Immature natural killer cell (primary cell): ENCODE data around the gene MMP15. TPM values are rescaled to one million over a fixed set of nuclear protein-coding genes. Genes with fewer than 3 reads are reported as not detected.
"Not testable (repeated sequence)": the region's sequence is repeated elsewhere in the genome, so short reads cannot be mapped to it uniquely, and the experiment has no call there.

ENCODE experiments used
- DNase-seq, 3 donors: peaks; one replicate each; pipeline ENCODE4 v3.0.0; 2022; ENCODE audit warnings: mixed read lengths in 1 of 3
- H3K27ac Mint-ChIP-seq, 6 donors: one replicate each; pipeline ENCODE4 v1.8.0; 2020; ENCODE audit warnings: mixed read lengths in 6 of 6, mild to moderate bottlenecking in 5 of 6, inconsistent platforms in 4 of 6, moderate library complexity in 3 of 6
- H3K27me3 Mint-ChIP-seq, 3 donors: one replicate each; pipeline ENCODE4 v1.8.0; 2020 to 2021; ENCODE audit warnings: low read depth in 3 of 3, mild to moderate bottlenecking in 3 of 3, mixed read lengths in 3 of 3, moderate library complexity in 3 of 3, inconsistent platforms in 1 of 3
- H3K36me3 Mint-ChIP-seq, 3 donors: one replicate each; pipeline ENCODE4 v1.8.0; 2020; ENCODE audit warnings: mixed read lengths in 3 of 3, inconsistent platforms in 2 of 3, mild to moderate bottlenecking in 2 of 3
- H3K4me1 Mint-ChIP-seq, 2 donors: one replicate each; pipeline ENCODE4 v1.8.0; 2020; ENCODE audit warnings: inconsistent platforms in 2 of 2, mild to moderate bottlenecking in 2 of 2, mixed read lengths in 2 of 2, moderate library complexity in 1 of 2
- H3K4me3 Mint-ChIP-seq, 5 donors: one replicate each; pipeline ENCODE4 v1.8.0; 2020; ENCODE audit warnings: mild to moderate bottlenecking in 5 of 5, mixed read lengths in 5 of 5, inconsistent platforms in 3 of 5, moderate library complexity in 3 of 5
- H3K9me3 Mint-ChIP-seq, 6 donors: one replicate each; pipeline ENCODE4 v1.8.0; 2020; ENCODE audit warnings: mild to moderate bottlenecking in 6 of 6, mixed read lengths in 6 of 6, inconsistent platforms in 4 of 6, moderate library complexity in 3 of 6
- polyA plus RNA-seq, 3 donors: library from polyadenylated mRNA; unstranded; fragments of 300-500 nt; fragmentation: Illumina TruSeq; gene quantifications; one replicate each; pipeline ENCODE4 v1.2.3, GENCODE V29; 2021

Gene MMP15
- polyA plus RNA-seq, 3 donors from 2014 or later, result 0.04 TPM; not detected in 2

DNA sequence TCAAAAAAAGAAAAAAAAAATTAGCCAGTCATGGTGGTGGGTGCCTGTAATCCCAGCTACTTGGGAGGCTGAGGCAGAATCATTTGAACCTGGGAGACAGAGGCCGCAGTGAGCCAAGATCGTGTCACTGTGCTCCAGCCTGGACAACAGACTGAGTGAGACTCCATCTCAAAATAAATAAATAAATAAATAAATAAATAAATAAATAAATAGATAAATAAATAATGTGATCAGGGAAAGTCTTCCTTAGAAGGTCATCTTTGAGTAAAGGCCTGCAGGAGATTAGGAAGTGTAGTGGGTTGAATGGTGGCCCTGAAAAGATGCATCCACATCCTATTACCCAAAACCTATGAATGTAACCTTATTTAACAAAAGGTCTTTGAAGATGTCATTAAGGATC, 47.5 kb downstream of the MMP15 start:
- not testable (repeated sequence) for H3K4me1 Mint-ChIP-seq, H3K9me3 Mint-ChIP-seq, H3K36me3 Mint-ChIP-seq, H3K27ac Mint-ChIP-seq, DNase-seq, H3K27me3 Mint-ChIP-seq, H3K4me3 Mint-ChIP-seq

DNA sequence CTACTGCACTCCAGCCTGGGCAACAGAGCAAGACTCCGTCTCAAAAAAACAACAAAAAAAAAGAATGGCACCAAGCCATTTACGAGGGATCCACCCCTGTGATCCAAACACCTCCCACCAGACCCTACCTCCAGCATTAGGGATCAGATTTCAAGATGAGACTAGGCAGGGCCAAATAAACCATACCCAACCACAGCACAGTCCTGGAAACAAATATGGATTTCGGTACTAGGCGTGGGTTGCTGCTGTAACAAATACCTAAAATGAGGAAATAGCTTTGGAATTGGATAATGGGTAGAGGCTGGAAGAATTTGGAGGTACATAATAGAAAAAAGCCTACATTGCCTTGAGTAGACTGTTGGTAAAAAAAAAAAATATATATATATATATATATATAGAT, 49.1 kb downstream of the MMP15 start:
- no peak for DNase-seq
- no peaks in the 10 kb centered on the region for H3K36me3 Mint-ChIP-seq
- H3K4me3 Mint-ChIP-seq, result no peak overlapping the region
- no peaks in the 10 kb centered on the region for H3K9me3 Mint-ChIP-seq
- no peak overlapping the region for H3K27ac Mint-ChIP-seq
- no peaks in the 10 kb centered on the region for H3K4me1 Mint-ChIP-seq
- peaks cover 0 to 13% (median 5%) of the 10 kb centered on the region in 3 donors for H3K27me3 Mint-ChIP-seq

DNA sequence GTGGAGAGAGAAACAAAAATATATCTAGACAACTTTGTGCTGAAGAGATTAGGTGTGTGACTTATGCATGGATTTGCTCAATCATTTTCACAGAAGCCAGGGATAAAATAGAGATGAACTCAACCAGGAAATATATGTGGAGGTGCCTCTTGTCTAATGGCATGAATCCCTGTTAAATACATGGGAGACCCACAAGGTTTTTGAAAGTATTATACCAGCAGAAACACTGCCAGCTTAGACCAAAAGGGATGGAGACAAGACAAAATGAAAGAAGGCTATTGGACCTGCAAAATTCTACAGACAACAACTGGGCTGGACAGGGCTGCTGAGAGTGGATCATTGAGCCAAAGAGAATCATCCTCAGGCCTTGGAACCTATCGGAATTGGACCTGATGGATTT, 51.0 kb downstream of the MMP15 start:
- no peak overlapping the region for H3K4me3 Mint-ChIP-seq
- no peaks in the 10 kb centered on the region for H3K36me3 Mint-ChIP-seq
- H3K27ac Mint-ChIP-seq, result no peak overlapping the region
- no peaks in the 10 kb centered on the region for H3K4me1 Mint-ChIP-seq
- H3K9me3 Mint-ChIP-seq, result no peaks in the 10 kb centered on the region
- no peak for DNase-seq
- peaks cover 0 to 13% (median 5%) of the 10 kb centered on the region in 3 donors for H3K27me3 Mint-ChIP-seq

DNA sequence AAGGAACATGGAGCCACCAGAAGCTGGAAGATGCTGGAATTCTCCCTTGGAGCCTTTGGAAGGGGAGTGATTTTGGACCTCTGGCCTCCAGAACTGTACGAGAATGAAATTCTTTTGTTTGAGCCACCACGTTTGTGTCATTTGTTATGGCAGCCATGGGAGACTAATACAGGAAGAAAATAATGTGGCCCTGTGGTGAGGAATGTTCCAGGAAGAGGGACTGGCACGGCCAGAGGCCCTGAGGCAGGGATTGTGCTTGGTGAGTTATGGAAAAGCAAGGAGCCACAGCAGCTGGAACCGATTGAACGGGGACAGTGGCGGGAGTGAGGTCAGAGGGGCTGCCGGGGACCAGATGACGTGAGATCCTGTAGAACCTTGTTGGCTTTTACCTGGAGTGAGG, 52.2 kb downstream of the MMP15 start:
- peaks cover 2 to 13% (median 6%) of the 10 kb centered on the region in 3 donors for H3K27me3 Mint-ChIP-seq
- H3K4me1 Mint-ChIP-seq, result no peaks in the 10 kb centered on the region
- no peak for DNase-seq
- H3K27ac Mint-ChIP-seq, result peak overlapping the region in 1 of 6 donors; percentile 2
- no peaks in the 10 kb centered on the region for H3K9me3 Mint-ChIP-seq
- H3K4me3 Mint-ChIP-seq, result no peak overlapping the region
- no peaks in the 10 kb centered on the region for H3K36me3 Mint-ChIP-seq

DNA sequence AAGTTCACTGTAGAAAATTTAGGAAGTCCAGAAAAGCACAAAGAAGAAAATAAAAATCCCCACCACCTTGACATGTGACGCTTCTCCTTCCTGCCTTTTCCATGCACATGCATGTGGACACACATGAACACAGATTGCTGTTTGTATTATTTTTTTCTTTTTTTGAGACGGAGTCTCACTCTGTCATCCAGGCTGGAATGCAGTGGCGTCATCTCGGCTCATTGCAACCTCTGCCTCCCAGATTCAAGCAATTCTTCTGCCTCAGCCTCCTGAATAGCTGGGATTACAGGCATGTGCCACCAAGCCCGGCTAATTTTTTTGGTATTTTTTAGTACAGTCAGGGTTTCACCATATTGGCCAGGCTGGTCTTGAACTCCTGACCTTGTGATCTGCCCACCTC, 55.1 kb downstream of the MMP15 start:
- not testable (repeated sequence) for H3K9me3 Mint-ChIP-seq, DNase-seq, H3K4me1 Mint-ChIP-seq, H3K27ac Mint-ChIP-seq, H3K4me3 Mint-ChIP-seq, H3K36me3 Mint-ChIP-seq
- H3K27me3 Mint-ChIP-seq, result peaks cover 2 to 12% (median 6%) of the 10 kb centered on the region in 3 donors

DNA sequence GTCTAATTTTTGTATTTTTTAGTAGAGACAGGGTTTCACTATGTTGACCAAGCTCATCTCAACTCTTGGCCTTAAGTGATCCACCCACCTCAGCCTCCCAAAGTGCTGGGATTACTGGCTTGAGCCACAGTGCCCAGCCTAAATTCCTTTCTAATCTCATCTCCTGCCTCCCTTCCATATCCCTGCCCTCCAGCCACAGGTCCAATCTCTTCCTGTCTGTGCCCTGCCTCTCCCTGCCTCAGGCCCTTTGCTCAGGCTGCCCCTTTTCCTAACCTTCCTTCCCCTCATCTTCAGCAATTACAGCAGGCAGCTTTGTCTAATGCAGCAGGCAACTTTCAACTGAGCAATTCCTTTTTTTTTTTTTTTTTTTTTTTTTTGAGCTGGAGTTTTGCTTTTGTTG, 56.8 kb downstream of the MMP15 start:
- no peak for DNase-seq
- Mint-ChIP-seq H3K36me3 (no peaks in the 10 kb centered on the region), H3K27me3 (peaks cover 2 to 10% (median 6%) of the 10 kb centered on the region in 3 donors), H3K9me3 (no peaks in the 10 kb centered on the region), H3K4me3 (no peak overlapping the region), H3K4me1 (no peaks in the 10 kb centered on the region), H3K27ac (no peak overlapping the region)

DNA sequence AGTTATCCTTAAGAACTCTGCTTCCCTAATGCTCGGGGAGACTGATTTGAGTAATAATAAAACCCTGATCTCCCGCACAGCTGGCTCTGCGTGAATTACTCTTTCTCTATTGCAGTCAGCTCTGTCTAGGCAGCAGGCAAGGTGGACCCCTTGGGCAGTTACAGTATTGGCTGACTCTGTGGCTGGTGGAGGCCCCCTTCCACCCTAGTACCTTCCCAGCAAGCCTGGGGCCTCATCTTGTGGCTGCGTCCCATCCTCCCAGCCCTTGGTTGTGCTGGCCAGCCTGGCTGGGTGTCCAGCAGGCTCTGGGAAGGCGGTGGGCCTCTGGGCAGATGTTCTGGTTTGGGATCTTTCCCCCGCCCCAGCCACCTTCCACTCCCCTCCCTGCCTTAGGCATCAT, 59.1 kb downstream of the MMP15 start:
- H3K9me3 Mint-ChIP-seq, result no peaks in the 10 kb centered on the region
- H3K36me3 Mint-ChIP-seq, result no peaks in the 10 kb centered on the region
- H3K27me3 Mint-ChIP-seq, result peaks cover 2% of the 10 kb centered on the region in 3 donors
- H3K4me3 Mint-ChIP-seq, result no peak overlapping the region
- H3K27ac Mint-ChIP-seq, result no peak overlapping the region
- H3K4me1 Mint-ChIP-seq, result no peaks in the 10 kb centered on the region
- DNase-seq, result no peak

DNA sequence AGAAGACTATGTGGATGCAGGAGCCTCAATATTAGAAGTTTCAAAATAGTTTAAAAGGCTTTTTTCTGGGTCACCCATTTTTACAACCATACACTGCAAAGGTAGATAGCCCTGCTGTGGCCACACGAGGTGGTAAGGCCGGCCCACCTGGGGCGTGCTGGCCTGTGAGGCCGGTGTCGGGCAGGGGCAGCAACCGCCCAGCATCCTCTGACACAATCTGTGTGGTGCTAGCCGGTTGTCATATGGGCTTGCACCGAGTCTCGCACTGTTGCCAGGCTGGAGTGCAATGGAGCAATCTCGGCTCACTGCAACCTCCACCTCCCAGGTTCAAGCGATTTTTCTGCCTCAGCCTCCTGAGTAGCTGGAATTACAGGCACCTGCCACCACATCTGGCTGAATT, 59.6 kb downstream of the MMP15 start:
- Mint-ChIP-seq H3K4me3 (no peak overlapping the region), H3K27me3 (peaks cover 2% of the 10 kb centered on the region in 3 donors), H3K9me3 (no peaks in the 10 kb centered on the region), H3K36me3 (no peaks in the 10 kb centered on the region), H3K27ac (no peak overlapping the region), H3K4me1 (no peaks in the 10 kb centered on the region)
- DNase-seq, result no peak

DNA sequence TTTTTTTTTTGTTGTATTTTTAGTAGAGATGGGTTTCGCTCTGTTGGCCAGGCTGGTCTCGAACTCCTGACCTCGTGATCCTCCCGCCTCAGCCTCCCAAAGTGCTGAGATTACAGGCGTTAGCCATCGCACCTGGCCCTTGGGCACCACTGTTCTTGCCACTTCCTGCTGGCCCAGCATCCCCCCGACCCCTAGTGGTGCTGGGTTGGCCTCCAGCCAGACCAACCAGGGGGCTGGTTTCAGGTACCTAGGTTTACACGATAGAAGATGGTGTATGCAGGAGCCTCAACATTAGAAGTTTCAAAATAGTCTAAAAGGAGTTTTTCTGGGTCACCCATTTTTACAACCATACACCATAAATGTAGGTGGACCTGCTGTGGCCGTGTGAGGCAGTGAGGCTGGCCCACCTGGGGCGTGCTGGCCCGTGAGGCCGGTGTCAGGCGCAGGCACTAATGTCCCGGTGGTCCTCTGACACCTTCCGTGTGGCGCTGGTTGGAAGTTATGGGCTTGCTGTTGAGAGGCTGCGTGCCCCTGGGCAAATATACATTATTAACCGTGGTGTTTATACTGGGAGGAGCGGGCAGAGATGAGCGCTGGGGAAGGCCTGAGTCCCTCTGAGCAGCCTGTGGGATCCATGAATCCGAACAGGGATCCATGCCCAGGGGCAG, 60.2 kb downstream of the MMP15 start:
- Mint-ChIP-seq H3K4me3 (no peak overlapping the region), H3K27ac (no peak overlapping the region)

DNA sequence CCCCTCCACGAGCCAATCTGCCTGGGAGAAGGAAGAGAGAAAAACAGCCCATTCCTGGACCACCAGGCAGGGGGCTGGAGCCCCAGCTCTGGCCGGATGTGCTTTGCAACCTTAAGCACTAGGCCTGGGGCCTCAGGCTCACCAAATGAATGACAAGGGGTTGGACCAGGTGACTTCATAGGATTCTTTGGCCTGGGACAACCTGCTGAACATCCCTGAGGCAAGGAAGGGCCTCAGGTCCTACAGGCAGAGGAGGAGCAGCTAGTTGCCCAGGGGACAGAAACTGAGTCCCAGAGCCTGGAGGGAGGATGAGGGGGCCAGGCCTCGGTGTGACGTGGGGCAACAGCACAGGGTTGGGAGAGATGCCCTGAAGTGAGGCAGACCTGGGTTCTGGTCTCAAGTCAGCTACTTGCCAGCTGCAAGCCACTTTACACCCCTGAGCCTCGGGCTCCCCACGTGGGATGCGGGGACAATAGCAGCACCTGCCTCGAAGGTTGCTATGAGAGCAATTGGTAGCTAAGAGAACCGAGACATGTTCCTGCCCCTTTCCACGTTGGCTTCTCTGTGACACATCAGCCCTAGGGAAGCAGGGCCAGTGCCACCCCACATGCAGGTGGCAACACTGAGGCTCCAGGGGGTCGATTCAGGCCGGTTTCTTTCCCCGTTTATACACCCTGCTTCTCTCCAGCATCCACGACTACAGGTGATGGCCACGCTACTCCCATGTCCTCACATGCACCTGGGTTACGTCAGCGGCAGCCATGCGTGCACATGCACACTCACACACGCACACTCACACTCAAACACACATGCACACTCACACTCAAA, 61.0 kb downstream of the MMP15 start:
- H3K4me1 Mint-ChIP-seq, result no peaks in the 10 kb centered on the region
- peaks cover 2 to 4% (median 2%) of the 10 kb centered on the region in 3 donors for H3K27me3 Mint-ChIP-seq
- DNase-seq, result no peak
- H3K4me3 Mint-ChIP-seq, result no peak overlapping the region
- H3K9me3 Mint-ChIP-seq, result no peaks in the 10 kb centered on the region
- no peaks in the 10 kb centered on the region for H3K36me3 Mint-ChIP-seq
- no peak overlapping the region for H3K27ac Mint-ChIP-seq

More for the DNA sequence above, 60.2 kb downstream of the MMP15 start:
- H3K36me3 Mint-ChIP-seq, result no peaks in the 10 kb centered on the region
- H3K4me1 Mint-ChIP-seq, result no peaks in the 10 kb centered on the region
- H3K27me3 Mint-ChIP-seq, result peaks cover 2 to 4% (median 2%) of the 10 kb centered on the region in 3 donors
- no peak for DNase-seq
- no peaks in the 10 kb centered on the region for H3K9me3 Mint-ChIP-seq

DNA sequence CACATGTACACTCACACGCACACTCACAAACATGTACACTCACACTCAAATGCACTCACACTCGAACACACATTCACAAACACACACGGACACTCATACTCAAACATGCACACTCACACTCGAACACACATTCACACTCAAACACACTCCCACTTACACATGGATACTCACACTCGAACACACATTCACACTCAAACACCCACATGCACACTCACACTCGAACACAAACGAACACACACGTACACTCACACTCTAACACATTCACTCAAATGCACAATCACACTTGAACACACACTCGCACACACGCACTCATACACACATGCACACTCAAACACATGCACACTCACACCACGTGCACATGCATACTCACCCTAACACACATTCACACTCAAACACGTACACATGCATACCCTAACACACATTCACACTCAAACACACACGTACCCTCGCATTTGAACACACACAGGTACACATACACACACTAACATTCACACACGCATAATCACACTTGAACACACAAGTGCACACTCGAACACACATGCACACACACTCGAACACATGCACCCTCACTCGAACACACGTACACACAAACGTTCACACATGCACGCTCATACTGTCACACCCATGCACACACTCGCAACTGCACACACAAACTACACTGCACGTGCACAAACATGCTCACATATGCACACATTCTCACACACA, 61.8 kb downstream of the MMP15 start:
- Mint-ChIP-seq H3K4me1 (no peaks in the 10 kb centered on the region), H3K27ac (no peak overlapping the region), H3K9me3 (no peaks in the 10 kb centered on the region), H3K36me3 (no peaks in the 10 kb centered on the region), H3K27me3 (peaks cover 1 to 3% (median 2%) of the 10 kb centered on the region in 3 donors), H3K4me3 (no peak overlapping the region)
- no peak for DNase-seq

DNA sequence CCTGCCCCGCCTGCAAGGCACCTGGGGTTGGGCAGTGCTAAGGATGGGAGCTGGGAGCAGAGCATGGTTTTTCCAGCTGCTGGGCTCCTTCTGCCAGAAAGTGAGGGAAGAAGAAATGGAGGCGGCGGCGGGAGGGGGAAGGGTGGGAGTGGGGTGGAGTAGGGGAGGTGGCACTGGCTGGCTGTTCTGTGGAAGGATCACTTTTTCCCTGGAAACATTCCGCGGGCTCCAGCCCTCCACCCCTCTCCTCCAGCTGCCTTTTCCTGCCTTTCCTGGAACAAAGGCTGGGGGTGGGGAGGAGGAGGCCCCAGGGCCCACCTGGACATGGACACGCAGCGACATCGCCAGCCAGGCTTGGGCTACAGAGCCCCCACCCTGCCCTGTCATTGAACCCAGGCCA, 62.5 kb downstream of the MMP15 start:
- H3K27ac Mint-ChIP-seq, result no peak overlapping the region
- no peaks in the 10 kb centered on the region for H3K9me3 Mint-ChIP-seq
- DNase-seq, result no peak
- H3K4me1 Mint-ChIP-seq, result no peaks in the 10 kb centered on the region
- no peaks in the 10 kb centered on the region for H3K36me3 Mint-ChIP-seq
- H3K4me3 Mint-ChIP-seq, result no peak overlapping the region
- peaks cover 0 to 2% (median under 1%) of the 10 kb centered on the region in 3 donors for H3K27me3 Mint-ChIP-seq

DNA sequence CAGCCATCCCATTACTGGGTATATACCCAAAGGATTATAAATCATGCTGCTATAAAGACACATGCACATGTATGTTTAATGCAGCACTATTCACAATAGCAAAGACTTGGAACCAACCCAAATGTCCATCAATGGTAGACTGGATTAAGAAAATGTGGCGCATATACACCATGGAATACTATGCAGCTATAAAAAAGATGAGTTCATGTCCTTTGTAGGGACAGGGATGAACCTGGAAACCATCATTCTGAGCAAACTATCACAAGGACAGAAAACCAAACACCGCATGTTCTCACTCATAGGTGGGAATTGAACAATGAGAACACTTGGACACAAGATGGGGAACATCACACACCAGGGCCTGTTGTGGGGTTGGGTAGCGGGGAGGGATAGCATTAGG, 64.8 kb downstream of the MMP15 start:
- not testable (repeated sequence) for DNase-seq, H3K36me3 Mint-ChIP-seq, H3K27me3 Mint-ChIP-seq, H3K4me1 Mint-ChIP-seq, H3K9me3 Mint-ChIP-seq, H3K4me3 Mint-ChIP-seq, H3K27ac Mint-ChIP-seq

DNA sequence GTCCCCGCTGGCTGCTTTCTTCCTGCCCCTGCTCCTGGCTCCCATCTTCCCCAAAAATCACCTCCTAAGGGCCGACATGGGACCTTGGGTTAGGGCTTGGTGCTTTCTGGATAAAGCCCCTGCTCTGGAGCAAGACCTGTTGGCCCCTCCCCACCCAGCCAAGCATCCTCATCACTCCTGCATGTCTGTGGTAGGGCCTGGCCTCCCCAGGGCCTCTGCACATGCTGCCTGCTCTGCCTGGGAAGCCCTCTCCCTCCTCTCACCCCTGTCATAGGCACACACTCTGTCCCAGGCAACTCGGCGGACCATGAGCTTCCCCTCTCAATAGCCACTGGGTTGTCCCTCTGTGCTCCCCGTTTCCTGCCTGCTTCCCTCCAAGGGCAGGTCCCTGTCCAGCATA, 68.5 kb downstream of the MMP15 start:
- Mint-ChIP-seq H3K36me3 (no peaks in the 10 kb centered on the region), H3K4me1 (peaks cover 11 to 15% of the 10 kb centered on the region in 2 donors), H3K4me3 (no peak overlapping the region), H3K9me3 (no peaks in the 10 kb centered on the region), H3K27me3 (peaks cover 0 to 2% (median 2%) of the 10 kb centered on the region in 3 donors), H3K27ac (no peak overlapping the region)
- no peak for DNase-seq
